Measurements from ENCODE around the gene TAMM41.
"Not testable (repeated sequence)": the region's sequence is repeated elsewhere in the genome, so short reads cannot be mapped to it uniquely, and the experiment has no call there.

Gene TAMM41

GRCh38 chr3:11814663-11815062 lies 32.0 kb downstream of the TAMM41 start:
- DNase-seq (ENCODE audit: low spot score), result no peak

- DNase-seq (ENCODE audit: low spot score), result no peak
Measured at GRCh38 chr3:11810276-11810675, 36.4 kb downstream of the TAMM41 start.

- DNase-seq (ENCODE audit: low spot score), result no peak
Measured at GRCh38 chr3:11808231-11808630, 38.5 kb downstream of the TAMM41 start.

- DNase-seq (ENCODE audit: low spot score), result no peak
Measured at GRCh38 chr3:11807686-11808085, 39.0 kb downstream of the TAMM41 start.

- no peak for DNase-seq (ENCODE audit: low spot score)
Measured at GRCh38 chr3:11805716-11806115, 41.0 kb downstream of the TAMM41 start.

- peak; percentile 74 for DNase-seq (ENCODE audit: low spot score)
Measured at GRCh38 chr3:11803977-11804892, 42.5 kb downstream of the TAMM41 start.

- DNase-seq (ENCODE audit: low spot score), result no peak
Measured at GRCh38 chr3:11799791-11800190, 46.9 kb downstream of the TAMM41 start.

GRCh38 chr3:11794927-11795326 lies 51.8 kb downstream of the TAMM41 start:
- DNase-seq (ENCODE audit: low spot score), result no peak

GRCh38 chr3:11791339-11792200 lies 55.1 kb downstream of the TAMM41 start:
- no peak for DNase-seq (ENCODE audit: low spot score)

- DNase-seq (ENCODE audit: low spot score), result no peak
Measured at GRCh38 chr3:11789412-11789811, 57.3 kb downstream of the TAMM41 start.

GRCh38 chr3:11784971-11785377 lies 61.7 kb downstream of the TAMM41 start:
- DNase-seq (ENCODE audit: low spot score), result no peak

- no peak for DNase-seq (ENCODE audit: low spot score)
Measured at GRCh38 chr3:11780341-11780740, 66.3 kb downstream of the TAMM41 start.

GRCh38 chr3:11779626-11780025 lies 67.1 kb downstream of the TAMM41 start:
- DNase-seq (ENCODE audit: low spot score), result no peak

GRCh38 chr3:11778248-11778647 lies 68.4 kb downstream of the TAMM41 start:
- no peak for DNase-seq (ENCODE audit: low spot score)

- DNase-seq (ENCODE audit: low spot score), result no peak
Measured at GRCh38 chr3:11776346-11776745, 70.3 kb downstream of the TAMM41 start.

GRCh38 chr3:11775493-11775892 lies 71.2 kb downstream of the TAMM41 start:
- DNase-seq (ENCODE audit: low spot score), result no peak

- DNase-seq (ENCODE audit: low spot score), result peak; percentile 84
Measured at GRCh38 chr3:11774296-11774877, 72.3 kb downstream of the TAMM41 start.

- not testable (repeated sequence) for DNase-seq (ENCODE audit: low spot score)
Measured at GRCh38 chr3:11771931-11772330, 74.8 kb downstream of the TAMM41 start.

GRCh38 chr3:11770477-11771391 lies 76.0 kb downstream of the TAMM41 start:
- DNase-seq (ENCODE audit: low spot score), result peak; percentile 95

GRCh38 chr3:11769704-11770476 lies 76.8 kb downstream of the TAMM41 start:
- no peak for DNase-seq (ENCODE audit: low spot score)

GRCh38 chr3:11768604-11769003 lies 78.1 kb downstream of the TAMM41 start:
- no peak for DNase-seq (ENCODE audit: low spot score)
